GM12873 (cell line): ENCODE results near the gene CCDC157.

Experiments
- TF ChIP-seq, protein P1 (sequence below): IDR thresholded peaks from 2 replicates; pipeline ENCODE4 v1.5.1; 2012; ENCODE audit warnings: low read depth, mild to moderate bottlenecking, moderate library complexity, low read length, control low read depth; ENCODE audit not compliant: insufficient read depth; ENCODE audit errors: missing control alignments

The CCDC157 gene

DNA sequence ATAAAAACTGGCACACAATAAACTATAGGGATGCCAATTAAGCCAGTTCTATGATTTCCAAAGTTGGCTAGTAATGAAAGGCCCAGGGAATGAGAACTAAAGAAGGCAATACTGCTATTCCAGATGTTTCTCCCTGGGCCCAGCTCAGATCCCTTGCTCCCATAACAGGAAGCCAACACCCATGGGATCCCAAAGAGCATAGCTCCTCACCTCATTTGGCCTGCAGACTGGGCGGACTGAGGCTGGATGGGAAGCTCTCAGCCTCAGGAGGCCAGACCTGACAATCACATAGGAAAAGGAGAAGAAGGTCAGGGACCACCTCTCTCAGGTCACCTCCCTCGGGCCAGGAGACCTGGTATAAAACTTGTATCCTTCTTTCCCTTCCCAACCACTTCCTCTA, 35.3 kb upstream of the CCDC157 start:
- TF ChIP-seq, protein P1, sequence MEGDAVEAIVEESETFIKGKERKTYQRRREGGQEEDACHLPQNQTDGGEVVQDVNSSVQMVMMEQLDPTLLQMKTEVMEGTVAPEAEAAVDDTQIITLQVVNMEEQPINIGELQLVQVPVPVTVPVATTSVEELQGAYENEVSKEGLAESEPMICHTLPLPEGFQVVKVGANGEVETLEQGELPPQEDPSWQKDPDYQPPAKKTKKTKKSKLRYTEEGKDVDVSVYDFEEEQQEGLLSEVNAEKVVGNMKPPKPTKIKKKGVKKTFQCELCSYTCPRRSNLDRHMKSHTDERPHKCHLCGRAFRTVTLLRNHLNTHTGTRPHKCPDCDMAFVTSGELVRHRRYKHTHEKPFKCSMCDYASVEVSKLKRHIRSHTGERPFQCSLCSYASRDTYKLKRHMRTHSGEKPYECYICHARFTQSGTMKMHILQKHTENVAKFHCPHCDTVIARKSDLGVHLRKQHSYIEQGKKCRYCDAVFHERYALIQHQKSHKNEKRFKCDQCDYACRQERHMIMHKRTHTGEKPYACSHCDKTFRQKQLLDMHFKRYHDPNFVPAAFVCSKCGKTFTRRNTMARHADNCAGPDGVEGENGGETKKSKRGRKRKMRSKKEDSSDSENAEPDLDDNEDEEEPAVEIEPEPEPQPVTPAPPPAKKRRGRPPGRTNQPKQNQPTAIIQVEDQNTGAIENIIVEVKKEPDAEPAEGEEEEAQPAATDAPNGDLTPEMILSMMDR = no peak

DNA sequence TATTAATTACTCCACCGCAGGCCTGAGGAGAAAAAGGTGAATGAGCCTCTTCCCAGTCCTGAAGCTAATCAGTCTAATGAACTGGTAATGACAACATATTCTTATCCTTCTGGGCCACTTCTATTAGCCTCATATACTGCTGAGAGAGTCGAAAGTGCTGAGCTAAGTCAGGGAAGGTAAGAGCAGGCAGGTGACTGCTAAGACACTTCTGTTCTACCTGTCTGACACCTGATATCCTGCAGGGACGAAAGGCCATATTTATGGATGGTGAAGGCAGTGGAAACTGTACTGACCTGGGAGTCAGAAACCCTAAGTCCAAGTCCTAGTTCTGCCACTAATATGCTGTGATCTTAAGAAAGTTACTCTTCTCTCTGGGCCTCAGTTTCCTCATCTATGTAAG, 33.6 kb upstream of the CCDC157 start:
- TF ChIP-seq, protein P1 = no peak

DNA sequence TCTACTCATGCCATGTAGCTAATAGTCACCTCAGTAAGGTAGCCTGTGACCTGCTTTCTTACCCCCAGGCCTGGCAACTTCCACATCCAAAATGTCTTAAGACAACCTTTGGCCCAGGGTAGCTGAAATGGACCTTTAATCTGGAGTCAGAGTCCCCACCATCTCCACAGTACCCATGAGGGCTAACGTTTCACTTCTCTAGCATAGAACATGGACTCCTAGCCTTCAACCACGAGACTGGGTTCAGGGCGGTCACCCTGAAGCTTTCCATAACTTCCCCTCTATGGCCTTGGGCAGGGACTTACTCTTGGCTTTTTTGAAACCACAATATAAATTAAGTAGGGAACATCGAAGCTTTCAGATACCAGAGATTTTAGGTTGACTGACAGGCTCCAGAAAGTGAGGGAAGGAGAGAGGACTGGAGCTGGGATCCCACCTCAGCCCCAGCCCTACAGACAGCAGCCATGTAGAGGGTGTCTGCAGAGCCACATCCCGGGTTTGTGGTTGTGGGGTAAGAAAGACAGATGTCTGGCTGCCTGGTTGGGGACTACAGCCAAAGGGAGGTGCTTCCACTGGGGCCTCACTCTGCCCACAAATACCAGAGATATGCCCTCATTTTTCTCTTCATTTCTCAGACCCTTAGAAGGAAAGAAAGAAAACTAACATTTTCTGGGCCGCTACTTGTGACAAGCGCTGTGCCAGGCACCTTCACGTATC, 32.6 kb upstream of the CCDC157 start:
- TF ChIP-seq, protein P1 = no peak

DNA sequence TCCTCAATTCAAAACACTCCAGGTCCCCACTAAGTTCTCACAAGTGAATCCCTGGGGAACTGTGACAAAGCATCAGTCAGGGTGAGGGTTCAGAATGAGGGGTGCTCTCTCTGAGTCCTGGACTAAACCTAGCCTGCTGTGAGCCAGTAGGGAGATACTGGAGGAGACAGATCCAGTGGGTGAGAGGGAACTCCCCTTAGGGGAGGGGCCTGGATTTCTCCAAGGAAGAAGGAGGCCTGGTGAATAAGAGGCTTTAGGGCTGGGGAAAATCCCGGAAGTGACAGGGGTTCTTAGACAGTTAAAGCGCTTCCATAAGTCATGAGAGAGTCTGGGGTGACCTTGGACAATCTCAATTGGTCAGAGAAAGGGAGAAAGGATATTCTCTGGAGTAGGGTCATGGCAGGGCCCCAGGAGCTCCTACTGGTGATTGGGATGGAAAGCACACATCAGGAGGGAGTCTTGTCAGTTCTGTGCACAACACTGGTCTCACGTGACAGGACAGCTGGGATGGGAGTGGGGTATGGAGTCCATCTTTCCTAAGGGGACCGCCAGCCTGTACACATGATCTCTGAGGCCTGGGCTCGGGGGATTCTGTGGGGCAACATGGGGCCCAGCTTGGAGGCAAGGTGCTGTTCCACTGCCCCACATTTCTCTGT, 31.6 kb upstream of the CCDC157 start:
- TF ChIP-seq, protein P1 = no peak

DNA sequence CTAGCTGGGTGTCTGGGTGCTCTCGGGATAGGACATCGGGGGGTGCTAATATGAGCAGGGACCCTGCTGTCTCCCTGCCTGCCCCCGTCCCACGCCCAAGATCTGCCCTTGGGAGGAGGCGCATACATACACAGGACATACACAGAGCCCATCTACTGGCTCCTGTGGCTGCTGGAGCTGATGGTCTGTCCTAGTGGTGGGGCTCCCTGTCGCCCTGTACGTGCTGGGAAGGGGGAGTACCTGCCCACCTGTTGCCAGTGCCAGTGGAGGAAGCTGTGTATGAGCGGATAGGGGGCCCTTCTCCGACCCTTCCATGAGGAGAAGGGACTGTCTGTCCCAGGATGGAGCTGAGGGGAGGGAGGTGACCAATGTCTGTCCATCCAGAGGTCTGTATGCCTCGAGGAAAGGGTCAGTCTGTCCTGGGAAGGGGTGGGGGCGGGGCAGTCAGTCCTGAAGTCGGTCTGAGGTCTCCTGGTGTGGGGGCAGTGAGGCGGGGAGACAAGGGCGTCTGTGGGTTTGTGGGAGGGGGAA, 31.0 kb upstream of the CCDC157 start:
- TF ChIP-seq, protein P1 = no peak

DNA sequence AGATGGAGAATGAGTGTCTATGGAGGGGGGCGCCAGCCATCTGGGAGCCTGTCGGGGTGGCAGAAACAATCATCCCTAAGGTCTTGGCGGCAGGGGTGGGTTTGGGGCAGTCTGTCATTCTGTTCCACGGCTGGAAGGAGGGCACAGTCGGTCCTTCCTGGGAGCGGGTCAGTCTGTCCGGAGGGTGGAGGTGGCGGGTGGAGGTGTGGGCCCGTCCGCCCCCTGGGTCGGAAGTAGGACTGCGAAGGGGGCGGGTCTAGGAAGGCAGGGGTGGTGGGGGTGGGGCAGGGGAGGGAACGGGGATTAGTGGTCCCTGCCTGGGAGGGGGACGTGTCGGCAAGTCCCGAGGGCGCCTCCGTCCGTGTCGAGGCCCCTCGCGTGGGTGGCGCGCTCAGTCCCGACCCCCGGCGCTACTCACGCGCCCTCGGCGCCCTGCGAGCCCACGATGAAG, 30.5 kb upstream of the CCDC157 start:
- TF ChIP-seq, protein P1 = no peak

DNA sequence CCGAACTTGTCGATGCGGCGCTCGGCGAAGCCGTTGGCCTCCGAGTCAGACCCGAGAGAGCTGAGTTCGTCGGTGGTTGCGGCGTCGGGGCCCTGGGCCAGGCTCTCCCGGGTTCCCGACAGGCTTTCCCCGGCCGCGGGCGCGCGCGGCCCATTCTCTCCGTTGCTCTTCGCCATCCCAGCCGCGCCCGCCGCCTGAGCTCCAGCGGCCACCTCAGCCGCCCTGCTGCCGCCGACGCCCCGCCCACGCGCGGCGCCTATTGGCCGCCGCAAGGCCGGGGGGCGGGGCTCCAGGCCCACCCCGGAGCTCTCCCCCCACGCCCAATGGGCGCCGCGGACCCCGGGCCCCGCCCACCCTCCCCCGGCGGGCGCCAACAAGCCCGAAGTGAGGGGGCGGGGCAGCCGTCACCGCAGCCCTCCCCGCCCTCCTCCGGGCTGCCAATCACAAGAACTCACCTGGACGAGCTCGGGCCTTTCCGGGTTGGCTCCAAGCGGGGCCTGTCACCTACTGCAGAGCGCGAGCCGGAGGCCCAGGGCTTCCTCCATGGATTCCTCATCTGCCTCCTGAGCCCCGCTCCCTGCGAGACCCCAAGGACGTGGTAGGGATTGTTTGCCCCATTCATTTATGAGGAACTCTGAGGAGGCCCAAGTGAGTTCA, 30.0 kb upstream of the CCDC157 start, which contains the start of gene TBC1D10A:
TBC1D10A (minus strand) TSS at position 236 of the 657 bp plus-strand sequence; CDS start at position 176, 60 bp downstream.
- TF ChIP-seq, protein P1 = no peak
